DND-41 (cell line): ENCODE data around the gene LYAR.

Source experiments
- ATAC-seq: fragments of 200-7000 bp; cut with Tn5 transposase; 3 replicates; pipeline ENCODE4 v1.9.1; 2021; ENCODE audit warnings: low read depth; ENCODE audit not compliant: insufficient read depth
- DNase-seq: peaks from one replicate; pipeline ENCODE4 v3.0.0-alpha.2; 2020
- H2AFZ ChIP-seq: 2 replicates; pipeline ENCODE4 v1.6.0; 2012; ENCODE audit warnings: low read depth, low read length
- H3K27ac ChIP-seq: 2 replicates; pipeline ENCODE4 v1.5.1; 2012; ENCODE audit warnings: low read length, inconsistent platforms
- H3K27me3 ChIP-seq: fragments of 200-600 bp; sonication (generic); 2 replicates; pipeline ENCODE4 v1.6.0; 2012; ENCODE audit warnings: low read length, mild to moderate bottlenecking, inconsistent platforms; ENCODE audit not compliant: insufficient read depth, poor library complexity
- H3K36me3 ChIP-seq: 2 replicates; pipeline ENCODE4 v1.5.1; 2012; ENCODE audit warnings: low read length, inconsistent platforms; ENCODE audit not compliant: insufficient read depth
- H3K4me1 ChIP-seq: 2 replicates; pipeline ENCODE4 v1.5.1; 2012; ENCODE audit warnings: mild to moderate bottlenecking, low read length; ENCODE audit not compliant: insufficient read depth
- H3K4me2 ChIP-seq: 2 replicates; pipeline ENCODE4 v1.6.0; 2012; ENCODE audit warnings: mild to moderate bottlenecking, moderate library complexity, low read length, inconsistent platforms; ENCODE audit not compliant: insufficient read depth
- H3K4me3 ChIP-seq, 2 experiments: fragments of 200-600 bp in 1 of 2; shearing (Covaris generic) in 1 of 2; 2 replicates each; pipeline ENCODE4 v1.5.1; 2012 to 2016; ENCODE audit warnings: inconsistent platforms in 2 of 2, low read length in 2 of 2, mild to moderate bottlenecking in 2 of 2, low read depth in 1 of 2, moderate library complexity in 1 of 2
- H3K79me2 ChIP-seq: 2 replicates; pipeline ENCODE4 v1.6.0; 2012; ENCODE audit warnings: low read length, inconsistent platforms; ENCODE audit not compliant: insufficient read depth
- H3K9ac ChIP-seq: 2 replicates; pipeline ENCODE4 v1.6.0; 2012; ENCODE audit warnings: low read depth, mild to moderate bottlenecking, inconsistent platforms, low read length, moderate library complexity
- H3K9me3 ChIP-seq: 2 replicates; pipeline ENCODE4 v1.5.1; 2012; ENCODE audit warnings: low read length, moderate library complexity, mild to moderate bottlenecking, inconsistent platforms; ENCODE audit not compliant: insufficient read depth, severe bottlenecking
- H4K20me1 ChIP-seq: 2 replicates; pipeline ENCODE4 v1.6.0; 2012; ENCODE audit warnings: low read length; ENCODE audit not compliant: insufficient read depth
- CTCF ChIP-seq: IDR thresholded peaks from 2 replicates; pipeline ENCODE4 v1.5.1; 2012; ENCODE audit warnings: borderline replicate concordance, low read length, moderate library complexity, mild to moderate bottlenecking; ENCODE audit not compliant: poor library complexity, severe bottlenecking; ENCODE audit errors: extremely low read depth
- EZH2 ChIP-seq: IDR thresholded peaks from 3 replicates; pipeline ENCODE4 v1.6.1; 2012; ENCODE audit warnings: borderline replicate concordance, low read depth, mild to moderate bottlenecking, moderate library complexity, low read length, inconsistent platforms; ENCODE audit not compliant: severe bottlenecking

LYAR gene

DNA sequence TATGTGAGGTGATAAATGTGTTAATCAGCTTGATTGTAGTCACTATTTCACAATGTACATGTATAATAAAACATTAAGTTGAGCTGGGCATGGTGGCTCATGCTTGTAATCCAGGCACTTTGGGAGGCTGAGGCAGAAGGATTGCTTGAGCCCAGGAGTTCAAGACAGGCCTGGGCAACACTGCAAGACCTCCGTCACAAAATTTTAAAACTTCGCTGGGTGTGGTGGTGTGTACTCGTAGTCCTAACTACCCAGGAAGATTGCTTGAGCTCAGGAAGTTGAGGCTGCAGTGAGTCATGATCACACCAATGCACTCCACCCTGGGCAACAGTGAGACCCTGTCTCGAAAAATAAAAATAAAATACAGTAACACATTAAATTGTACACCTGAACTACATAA, 20.1 kb downstream of the LYAR start:
- Histone ChIP-seq H3K4me2 (no peak overlapping the region), H3K4me3 (no peak overlapping the region), H3K27ac (no peak overlapping the region), H4K20me1 (no peaks in the 10 kb centered on the region; the same call in 1 of the 2 replicates), H3K9ac (no peak overlapping the region), H3K4me1 (no peaks in the 10 kb centered on the region), H3K9me3 (no peaks in the 10 kb centered on the region), H3K36me3 (peaks cover 58% of the 10 kb centered on the region), H2AFZ (no peak overlapping the region), H3K79me2 (no peaks in the 10 kb centered on the region), H3K27me3 (no peaks in the 10 kb centered on the region)
- DNase-seq: no peak
- TF ChIP-seq CTCF (no peak), EZH2 (no peak)
- no peak for ATAC-seq

- no peak for ATAC-seq
- H3K4me2 ChIP-seq: no peak overlapping the region
Observed at GRCh38 chr4:4269331-4269731, 20.6 kb downstream of the LYAR start.

GRCh38 chr4:4268776-4269175, 21.2 kb downstream of the LYAR start:
- no peaks in the 10 kb centered on the region for H3K4me1 ChIP-seq
- no peak overlapping the region for H3K4me2 ChIP-seq
- no peak overlapping the region for H3K4me3 ChIP-seq
- ATAC-seq (no peak), DNase-seq (no peak)
- no peak overlapping the region for H3K27ac ChIP-seq
- no peaks in the 10 kb centered on the region; the same call in 1 of the 2 replicates for H4K20me1 ChIP-seq
- H3K9me3 ChIP-seq: no peaks in the 10 kb centered on the region
- no peaks in the 10 kb centered on the region for H3K79me2 ChIP-seq
- H3K27me3 ChIP-seq: no peaks in the 10 kb centered on the region
- H2AFZ ChIP-seq: no peak overlapping the region
- H3K9ac ChIP-seq: no peak overlapping the region
- H3K36me3 ChIP-seq: peaks cover 48% of the 10 kb centered on the region
- TF ChIP-seq EZH2 (no peak), CTCF (no peak)

More at GRCh38 chr4:4269331-4269731, 20.6 kb downstream of the LYAR start:
- Histone ChIP-seq H3K9me3 (no peaks in the 10 kb centered on the region), H2AFZ (no peak overlapping the region), H3K36me3 (peaks cover 53% of the 10 kb centered on the region), H3K9ac (no peak overlapping the region), H3K4me1 (no peaks in the 10 kb centered on the region), H3K4me3 (no peak overlapping the region), H3K79me2 (no peaks in the 10 kb centered on the region), H3K27ac (no peak overlapping the region), H3K27me3 (no peaks in the 10 kb centered on the region), H4K20me1 (no peaks in the 10 kb centered on the region; the same call in 1 of the 2 replicates)
- no peak for DNase-seq
- TF ChIP-seq CTCF (no peak), EZH2 (no peak)

DNA sequence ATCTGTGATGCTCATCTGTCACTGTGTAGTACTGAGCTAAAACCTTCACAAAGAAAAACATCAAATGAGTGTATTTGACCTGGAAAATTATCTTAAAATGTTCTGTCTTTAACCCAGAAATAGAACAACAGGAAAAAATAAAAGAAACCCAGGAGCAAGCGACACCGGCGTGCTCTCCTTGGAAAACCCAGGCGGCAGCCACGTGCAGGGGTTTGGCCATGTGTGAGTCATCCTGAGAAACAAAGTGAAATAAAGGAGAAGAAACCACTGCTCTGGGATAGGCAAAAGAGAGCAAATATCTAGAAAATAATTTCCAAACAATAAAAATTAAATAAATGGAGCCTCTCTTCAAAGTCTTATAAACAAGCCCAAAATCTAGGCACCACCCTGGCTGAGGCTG, 22.0 kb downstream of the LYAR start:
- Histone ChIP-seq H3K27me3 (no peaks in the 10 kb centered on the region), H3K79me2 (no peaks in the 10 kb centered on the region), H3K36me3 (peaks cover 42% of the 10 kb centered on the region), H3K4me3 (no peak overlapping the region), H3K9ac (no peak overlapping the region), H3K27ac (no peak overlapping the region), H4K20me1 (no peaks in the 10 kb centered on the region; the same call in 1 of the 2 replicates), H3K4me1 (no peaks in the 10 kb centered on the region), H3K4me2 (no peak overlapping the region), H2AFZ (no peak overlapping the region), H3K9me3 (no peaks in the 10 kb centered on the region)
- no peak for DNase-seq
- no peak for ATAC-seq
- no peak for TF ChIP-seq CTCF
- TF ChIP-seq EZH2: no peak
